Stimulated activated naive CD8-positive, alpha-beta T cell treated with anti-CD3 and anti-CD28 coated beads, Interleukin-15, Interleukin-2, amounts not matched to agents 100 ng/mL and 50 ng/mL, for 24 hours (primary cell): ENCODE results near the gene ADSS1.

Experiments
- H3K27ac Mint-ChIP-seq: one replicate; pipeline ENCODE4 v1.8.0; 2021; ENCODE audit warnings: mild to moderate bottlenecking, mixed read lengths
- H3K27me3 Mint-ChIP-seq: one replicate; pipeline ENCODE4 v1.8.0; 2021; ENCODE audit warnings: mixed read lengths
- H3K36me3 Mint-ChIP-seq: one replicate; pipeline ENCODE4 v1.8.0; 2021; ENCODE audit warnings: low read depth, mixed read lengths
- H3K4me1 Mint-ChIP-seq: one replicate; pipeline ENCODE4 v1.8.0; 2021; ENCODE audit warnings: low read depth, mixed read lengths
- H3K4me3 Mint-ChIP-seq: one replicate; pipeline ENCODE4 v1.8.0; 2021; ENCODE audit warnings: mild to moderate bottlenecking, mixed read lengths
- H3K9me3 Mint-ChIP-seq: one replicate; pipeline ENCODE4 v1.8.0; 2021; ENCODE audit warnings: mixed read lengths

ADSS1 gene

DNA sequence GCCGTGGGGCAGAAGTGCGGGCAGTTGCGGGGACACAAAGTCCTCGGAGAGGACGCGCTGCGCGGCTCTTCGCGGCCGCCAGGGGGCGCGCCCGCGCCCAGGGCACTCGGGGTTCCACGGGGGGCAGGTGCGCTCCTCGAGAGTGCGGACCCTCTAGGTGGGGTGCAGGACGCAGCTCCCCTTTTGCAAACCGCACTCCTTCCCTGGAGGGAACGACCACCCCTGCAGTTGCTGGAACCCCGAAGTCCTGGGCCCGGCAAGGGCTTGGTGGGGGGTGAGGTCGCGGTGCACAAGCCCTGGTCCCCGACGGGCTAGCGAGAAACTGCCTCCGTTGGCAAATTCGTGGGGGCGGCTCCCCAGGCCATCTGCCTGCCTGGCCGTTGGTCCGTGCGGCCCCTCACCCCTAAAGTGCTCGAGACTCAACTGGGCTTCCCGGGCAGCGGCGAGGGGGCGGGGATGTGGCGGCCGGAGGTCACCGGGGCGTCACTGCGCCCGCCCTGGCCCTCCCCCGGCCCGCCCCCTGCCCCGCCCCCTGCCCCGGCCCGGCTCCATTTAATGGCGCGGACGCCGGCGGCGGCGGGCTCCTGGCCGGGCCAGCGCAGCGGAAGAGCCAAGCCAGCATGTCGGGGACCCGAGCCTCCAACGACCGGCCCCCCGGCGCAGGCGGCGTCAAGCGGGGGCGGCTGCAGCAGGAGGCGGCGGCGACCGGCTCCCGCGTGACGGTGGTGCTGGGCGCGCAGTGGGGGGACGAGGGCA is at the start of gene ADSS1:
ADSS1 (plus strand) TSS at position 579 of the 756 bp plus-strand sequence; CDS start at position 621, 42 bp downstream.
- Mint-ChIP-seq H3K4me1 (no peaks in the 10 kb centered on the region), H3K4me3 (peak within 1 kb of the TSS; percentile 43), H3K36me3 (no peaks in the 10 kb centered on the region), H3K27ac (no peak within 1 kb of the TSS), H3K9me3 (no peaks in the 10 kb centered on the region), H3K27me3 (no peaks in the 10 kb centered on the region)

DNA sequence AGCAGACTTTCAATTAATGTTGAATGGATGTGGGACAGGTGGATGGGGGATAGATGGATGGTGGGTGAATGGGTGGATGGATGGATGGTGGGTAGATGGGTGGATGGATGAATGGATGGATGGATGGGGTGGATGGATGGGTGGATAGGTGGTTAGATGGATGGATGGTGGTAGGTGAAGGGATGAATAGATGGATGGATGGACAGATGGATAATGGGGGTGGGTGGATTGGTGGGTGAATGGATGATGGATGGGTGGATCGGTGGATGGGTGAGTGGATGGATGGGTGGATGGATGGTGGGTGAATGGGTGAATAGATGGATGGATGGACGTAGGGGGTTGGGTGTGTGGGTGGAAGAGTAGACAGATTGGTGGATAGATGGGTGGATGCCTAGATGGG is 48.6 kb upstream of the ADSS1 start:
- Mint-ChIP-seq H3K9me3 (no peaks in the 10 kb centered on the region), H3K36me3 (no peaks in the 10 kb centered on the region), H3K4me3 (no peak overlapping the region), H3K27ac (peak overlapping the region; percentile 29), H3K4me1 (peaks cover 24% of the 10 kb centered on the region), H3K27me3 (no peaks in the 10 kb centered on the region)

DNA sequence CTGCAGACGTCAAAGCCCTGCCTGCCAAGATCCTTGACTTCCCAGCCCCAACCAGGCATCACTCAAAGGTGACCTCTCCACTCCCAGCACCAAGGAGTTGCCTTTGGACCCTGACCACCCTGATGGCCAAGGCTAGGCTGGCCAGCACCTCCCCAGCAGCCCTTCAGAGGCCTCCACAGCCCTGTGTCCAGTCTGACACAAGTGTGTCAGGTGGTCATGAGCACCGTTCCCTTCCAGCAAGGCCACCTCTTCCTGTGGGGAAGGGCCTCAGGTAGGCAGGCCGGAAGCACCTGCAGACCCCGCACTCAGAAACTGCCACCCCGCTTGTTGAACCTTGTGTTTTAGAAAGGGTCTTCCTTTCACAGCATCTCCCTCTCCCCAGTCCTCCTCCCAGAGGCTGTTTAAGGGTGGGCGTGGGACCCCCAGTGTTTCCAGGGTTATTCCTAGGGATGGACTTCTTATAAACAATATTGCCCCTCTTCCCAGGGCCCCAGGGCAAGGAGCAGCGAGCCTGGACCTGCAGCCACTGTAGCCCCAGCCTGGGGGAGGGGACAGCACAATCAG is 47.8 kb upstream of the ADSS1 start:
- H3K4me1 Mint-ChIP-seq = peaks cover 31% of the 10 kb centered on the region
- no peaks in the 10 kb centered on the region for H3K9me3 Mint-ChIP-seq
- H3K27ac Mint-ChIP-seq = no peak overlapping the region
- no peak overlapping the region for H3K4me3 Mint-ChIP-seq
- H3K27me3 Mint-ChIP-seq = no peaks in the 10 kb centered on the region
- H3K36me3 Mint-ChIP-seq = no peaks in the 10 kb centered on the region

DNA sequence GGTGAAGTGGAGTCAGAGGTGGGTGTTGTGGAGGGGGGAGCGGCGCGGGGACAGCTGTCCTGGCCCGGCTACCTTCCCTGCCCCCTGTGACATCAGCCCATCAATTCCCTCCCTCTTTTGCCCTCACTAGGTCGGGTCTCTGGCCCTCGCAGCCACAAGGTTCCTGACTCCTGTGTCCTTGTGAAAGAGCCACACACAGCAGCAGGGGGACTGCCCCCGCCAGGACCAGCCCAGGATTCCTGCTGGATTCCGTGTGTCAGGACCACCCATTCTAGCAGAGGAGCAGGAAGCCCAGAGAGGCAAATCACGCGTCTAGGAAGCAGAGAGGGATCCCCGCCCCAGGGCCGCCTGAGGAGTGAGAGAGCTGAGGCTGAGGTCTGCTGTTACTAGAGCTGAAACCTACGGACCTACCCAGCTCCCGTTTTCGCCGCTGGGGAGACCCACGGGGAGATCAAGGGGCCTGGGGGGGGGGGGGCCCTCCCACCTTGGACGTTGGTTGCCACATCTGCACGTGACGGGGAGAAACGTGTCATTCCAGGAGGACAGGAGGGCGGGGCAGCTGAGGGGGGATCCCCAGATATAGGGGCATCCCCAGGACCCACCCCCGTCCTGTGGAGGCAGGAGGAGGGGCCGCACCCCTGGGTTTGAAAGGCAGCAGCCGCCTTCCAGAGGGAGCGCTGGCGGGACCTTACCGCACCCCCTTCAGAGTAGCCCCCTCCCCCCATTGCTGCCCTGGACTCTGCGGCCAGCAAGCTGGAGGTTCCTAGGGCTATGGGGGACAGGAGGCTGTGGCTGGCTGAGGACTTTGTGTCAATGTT is 47.1 kb upstream of the ADSS1 start:
- H3K4me1 Mint-ChIP-seq = peaks cover 34% of the 10 kb centered on the region
- H3K9me3 Mint-ChIP-seq = no peaks in the 10 kb centered on the region
- H3K27ac Mint-ChIP-seq = peak overlapping the region; percentile 85
- H3K27me3 Mint-ChIP-seq = no peaks in the 10 kb centered on the region
- H3K4me3 Mint-ChIP-seq = peak overlapping the region; percentile 69
- no peaks in the 10 kb centered on the region for H3K36me3 Mint-ChIP-seq

- Mint-ChIP-seq H3K9me3 (no peaks in the 10 kb centered on the region), H3K4me3 (peak overlapping the region; percentile 69), H3K27ac (peak overlapping the region; percentile 85), H3K27me3 (no peaks in the 10 kb centered on the region), H3K4me1 (peaks cover 34% of the 10 kb centered on the region), H3K36me3 (no peaks in the 10 kb centered on the region)
These were observed 46.3 kb upstream of the ADSS1 start for GRCh38 chr14:104677512-104678332.

GRCh38 chr14:104678346-104678745 is 45.7 kb upstream of the ADSS1 start:
- no peaks in the 10 kb centered on the region for H3K27me3 Mint-ChIP-seq
- peak overlapping the region; percentile 85 for H3K27ac Mint-ChIP-seq
- H3K4me3 Mint-ChIP-seq = peak overlapping the region; percentile 69
- peaks cover 34% of the 10 kb centered on the region for H3K4me1 Mint-ChIP-seq
- no peaks in the 10 kb centered on the region for H3K9me3 Mint-ChIP-seq
- H3K36me3 Mint-ChIP-seq = no peaks in the 10 kb centered on the region

- no peaks in the 10 kb centered on the region for H3K9me3 Mint-ChIP-seq
- no peaks in the 10 kb centered on the region for H3K36me3 Mint-ChIP-seq
- H3K27me3 Mint-ChIP-seq = no peaks in the 10 kb centered on the region
- H3K4me3 Mint-ChIP-seq = no peak overlapping the region
- H3K4me1 Mint-ChIP-seq = peaks cover 31% of the 10 kb centered on the region
- H3K27ac Mint-ChIP-seq = peak overlapping the region; percentile 85
These were observed 44.9 kb upstream of the ADSS1 start for GRCh38 chr14:104678901-104679705.

DNA sequence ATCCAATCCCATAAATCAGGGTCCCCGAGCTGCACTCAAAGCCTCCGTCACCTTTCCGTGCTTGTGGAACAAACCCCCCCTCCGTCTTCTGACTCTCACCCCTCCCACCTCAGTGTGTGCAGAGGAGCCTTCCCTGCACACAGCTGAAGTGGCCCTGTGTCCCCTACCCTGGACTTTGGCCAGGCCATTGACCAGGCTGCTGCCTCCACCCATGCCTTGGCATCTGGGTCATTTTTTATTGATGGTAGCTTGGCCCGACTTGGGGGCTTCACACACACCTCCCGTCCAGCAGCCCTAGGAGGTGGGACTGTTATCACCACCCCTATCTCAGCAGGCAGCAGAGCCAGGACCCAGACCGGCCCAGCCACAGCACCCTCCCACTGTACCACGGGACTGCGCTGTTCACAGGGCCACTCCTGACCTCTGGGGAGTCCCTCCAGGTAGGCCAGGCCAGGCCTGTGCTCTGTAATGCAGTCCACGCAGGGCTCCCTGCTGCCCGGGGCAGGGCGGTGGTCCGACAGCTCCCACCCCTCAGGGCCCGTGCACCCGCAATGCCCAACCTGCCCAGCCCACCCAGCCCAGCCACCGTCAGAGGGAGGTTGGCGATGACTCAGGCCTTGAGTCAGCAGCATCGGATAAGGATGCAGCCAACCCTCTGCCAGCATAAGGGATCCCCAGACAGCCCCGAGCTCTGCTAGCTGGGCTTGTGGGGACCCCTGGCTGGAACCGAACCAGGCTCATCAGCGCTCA is 43.8 kb upstream of the ADSS1 start:
- Mint-ChIP-seq H3K9me3 (no peaks in the 10 kb centered on the region), H3K27ac (no peak overlapping the region), H3K4me3 (no peak overlapping the region), H3K27me3 (no peaks in the 10 kb centered on the region), H3K36me3 (no peaks in the 10 kb centered on the region), H3K4me1 (peaks cover 36% of the 10 kb centered on the region)

GRCh38 chr14:104680806-104681688 is 43.0 kb upstream of the ADSS1 start:
- Mint-ChIP-seq H3K4me1 (peaks cover 42% of the 10 kb centered on the region), H3K27ac (no peak overlapping the region), H3K9me3 (no peaks in the 10 kb centered on the region), H3K27me3 (no peaks in the 10 kb centered on the region), H3K36me3 (no peaks in the 10 kb centered on the region), H3K4me3 (no peak overlapping the region)

GRCh38 chr14:104681689-104682074 is 42.3 kb upstream of the ADSS1 start:
- Mint-ChIP-seq H3K4me3 (no peak overlapping the region), H3K4me1 (peaks cover 45% of the 10 kb centered on the region), H3K27ac (no peak overlapping the region), H3K36me3 (no peaks in the 10 kb centered on the region), H3K9me3 (no peaks in the 10 kb centered on the region), H3K27me3 (no peaks in the 10 kb centered on the region)

- Mint-ChIP-seq H3K9me3 (no peaks in the 10 kb centered on the region), H3K36me3 (no peaks in the 10 kb centered on the region), H3K4me3 (no peak overlapping the region), H3K4me1 (peaks cover 46% of the 10 kb centered on the region), H3K27me3 (no peaks in the 10 kb centered on the region), H3K27ac (no peak overlapping the region)
These were observed 41.9 kb upstream of the ADSS1 start for GRCh38 chr14:104682107-104682593.

- no peaks in the 10 kb centered on the region for H3K36me3 Mint-ChIP-seq
- H3K9me3 Mint-ChIP-seq = no peaks in the 10 kb centered on the region
- peaks cover 48% of the 10 kb centered on the region for H3K4me1 Mint-ChIP-seq
- H3K4me3 Mint-ChIP-seq = no peak overlapping the region
- H3K27ac Mint-ChIP-seq = no peak overlapping the region
- H3K27me3 Mint-ChIP-seq = no peaks in the 10 kb centered on the region
These were observed 40.2 kb upstream of the ADSS1 start for GRCh38 chr14:104683653-104684448.
